Measurements from ENCODE around the gene FAM168A. TPM values are rescaled to one million over a fixed set of nuclear protein-coding genes. Genes with fewer than 3 reads are reported as not detected.

Gene FAM168A
- total and polyA plus RNA-seq, 9 of the 15 experiments (the other 6 are each of a cell fraction or from before 2014, with no cell fraction given), result 0.44 to 7.2 (median 2.9) TPM

GRCh38 chr11:73400293-73400692, 197.6 kb downstream of the FAM168A start:
- H3K27me3 ChIP-seq (ENCODE audit: control insufficient read depth in 2 of 2, insufficient read depth in 2 of 2, low read length in 2 of 2), result no peaks in the 10 kb centered on the region
- 83% methylated on average over 6 of the region's 6 CpGs for WGBS (ENCODE audit: insufficient coverage, low coverage, missing lambda C conversion rate)
- H3K9me1 ChIP-seq (ENCODE audit: control insufficient read depth, insufficient read depth, low read length), result no peaks in the 10 kb centered on the region
- BruUV-seq (replicated peaks), result no TSS peak
- POLR2A ChIA-PET, result interaction anchor here (0.6 to 1.6 kb wide), 10 partner anchors 9 to 260 kb away, joined by 3 to 6 read pairs (median 3); no protein-coding TSS in a partner anchor
- FAIRE-seq, result no peak
- H3K79me2 ChIP-seq (ENCODE audit: control insufficient read depth, insufficient read depth, low read length), result no peaks in the 10 kb centered on the region
- ATAC-seq, result no peak
- no peak overlapping the region for H3K9ac ChIP-seq (ENCODE audit: insufficient read depth in 1 of 2, low read depth in 2 of 2, low read length in 2 of 2)
- 0 out of 2 replicates have a peak, but pooled peaks cover 6% of the 10 kb centered on the region for H4K20me1 ChIP-seq (replicated peaks; ENCODE audit: control insufficient read depth, insufficient read depth, low read length)
- DNase-seq (ENCODE audit: extremely low read depth in 1 of 4, low spot score in 3 of 4), result no peak
- TF ChIP-seq NKRF (IDR thresholded peaks at IDR 0.05; ENCODE audit: borderline replicate concordance), result no peak
- no peak for TF ChIP-seq ETV5 (CRISPR knock-in tag; IDR thresholded peaks at IDR 0.05; ENCODE audit: low read depth)
- 0 out of 2 replicates have a peak, but pooled peaks have one; percentile 3 for TF ChIP-seq CEBPB (tag; IDR thresholded peaks at IDR 0.05)
- H3K27ac ChIP-seq (ENCODE audit: extremely low read depth, low read depth, low read length), result no peak overlapping the region
- H2AFZ ChIP-seq (ENCODE audit: low read depth, low read length), result no peak overlapping the region
- H3K36me3 ChIP-seq (ENCODE audit: control insufficient read depth, insufficient read depth, low read length), result peaks cover 21% of the 10 kb centered on the region; the same call in 2 of the 3 replicates
- CTCF ChIA-PET (ENCODE audit: low intra/inter-chr PET ratio), result no interaction called here
- H3K9me3 ChIP-seq (replicated peaks; ENCODE audit: control insufficient read depth, insufficient read depth, low read depth, low read length), result no peaks in the 10 kb centered on the region
- H3K4me3 ChIP-seq, result no peak overlapping the region
- intact Hi-C loops (cut with micrococcal nuclease), result no loop called here
- H3K4me2 ChIP-seq (ENCODE audit: insufficient read depth, low read length), result no peak overlapping the region
- in situ Hi-C loops (cut with MboI), result loop anchor here (5.0 kb wide), 1 partner anchor 257 kb away; no protein-coding TSS in a partner anchor
- peaks cover 12 to 22% of the 10 kb centered on the region in 2 experiments; a peak in 4 of 5 replicates for H3K4me1 ChIP-seq (replicated peaks in 1 of 2; ENCODE audit: control insufficient read depth in 2 of 2, insufficient read depth in 2 of 2, low read length in 2 of 2)
